Measurements from ENCODE around the gene HS3ST3A1. TPM values are rescaled to one million over a fixed set of nuclear protein-coding genes. Genes with fewer than 3 reads are reported as not detected.

HS3ST3A1 gene
- total RNA-seq, 1 experiment from 2014 or later: 3.4 TPM

GRCh38 chr17:13576661-13577526 is 24.8 kb downstream of the HS3ST3A1 start:
- Histone ChIP-seq H4K91ac (ENCODE audit: insufficient read length, low read depth, low read length) (no peak overlapping the region), H4K8ac (replicated peaks; ENCODE audit: insufficient read length, low read depth, low read length) (no peak overlapping the region), H3K4ac (ENCODE audit: low read depth, low read length) (no peak overlapping the region), H2BK20ac (ENCODE audit: low read depth, low read length, poor library complexity, severe bottlenecking) (no peak overlapping the region), H2AK5ac (ENCODE audit: insufficient read length, low read length) (no peak overlapping the region), H2BK120ac (ENCODE audit: low read depth, low read length, poor library complexity, severe bottlenecking) (no peak overlapping the region), H4K20me1 (ENCODE audit: control insufficient read depth, insufficient read depth, insufficient read length) (no peaks in the 10 kb centered on the region), H4K5ac (ENCODE audit: insufficient read length, low read depth, low read length) (no peak overlapping the region), H3K9me3 (ENCODE audit: control insufficient read depth, low read depth, low read length) (no peaks in the 10 kb centered on the region), H3K79me1 (ENCODE audit: insufficient read depth, low read depth, low read length, poor library complexity, severe bottlenecking) (no peaks in the 10 kb centered on the region), H3K56ac (ENCODE audit: insufficient read length, low read depth, low read length) (no peak overlapping the region), H3K4me1 (ENCODE audit: insufficient read depth, low read length) (peaks cover 3% of the 10 kb centered on the region; the same call in 1 of the 2 replicates), H3K18ac (ENCODE audit: insufficient read length, low read depth, low read length) (no peak overlapping the region), H2BK5ac (ENCODE audit: insufficient read length, low read length) (no peak overlapping the region), H3K14ac (ENCODE audit: insufficient read depth, low read length) (no peak overlapping the region), H3K27ac (ENCODE audit: insufficient read length, low read depth, low read length) (no peak overlapping the region), H3K4me2 (ENCODE audit: insufficient read depth, insufficient read length, low read length) (no peak overlapping the region), H2BK15ac (ENCODE audit: low read depth, low read length) (no peak overlapping the region), H3K9ac (ENCODE audit: extremely low read depth, insufficient read length, low read length) (no peak overlapping the region), H3K27me3 (ENCODE audit: insufficient read depth, low read length) (no peaks in the 10 kb centered on the region), H3T11ph (ENCODE audit: low read length) (no peak overlapping the region), H3K23me2 (ENCODE audit: insufficient read length, low read depth, low read length, poor library complexity, severe bottlenecking) (no peaks in the 10 kb centered on the region), H2AFZ (ENCODE audit: low read length) (no peak overlapping the region), H3K23ac (ENCODE audit: insufficient read length, low read depth, low read length) (no peak overlapping the region), H2BK12ac (ENCODE audit: insufficient read length, low read depth, low read length) (no peak overlapping the region), H3K79me2 (ENCODE audit: insufficient read depth, low read length) (no peaks in the 10 kb centered on the region)
- H3K4me3 Mint-ChIP-seq: no peak overlapping the region
- TF ChIP-seq CTCF (conservative IDR thresholded peaks at IDR 0.05): peak; percentile 18; the same call in 1 of the 3 replicates
- DNase-seq: no peak
- peaks cover 14 to 37% (median 26%) of the 10 kb centered on the region in 3 experiments for H3K36me3 Mint-ChIP-seq (ENCODE audit: insufficient read depth in 1 of 3, low read depth in 3 of 3)
- H3K4me1 Mint-ChIP-seq: peaks cover 32 to 37% of the 10 kb centered on the region in 2 experiments
- H3K27me3 Mint-ChIP-seq (ENCODE audit: low read depth): no peaks in the 10 kb centered on the region; the same call in none of the 2 replicates
- peaks cover 30 to 31% of the 10 kb centered on the region in 2 experiments for H3K9me3 Mint-ChIP-seq
- no peak overlapping the region; a peak in 1 of 7 replicates for H3K27ac Mint-ChIP-seq
- WGBS (ENCODE audit: extremely low coverage, insufficient read length, low lambda C conversion rate): no CpG with 5 or more reads among the region's 3 CpGs
